ENCODE measurements around the gene NBAS. TPM values are rescaled to one million over a fixed set of nuclear protein-coding genes. Genes with fewer than 3 reads are reported as not detected.
A peak's percentile ranks its signal among the peaks of the same experiment; 100 is the strongest.

The NBAS gene
- total and polyA plus RNA-seq, 9 donors: 25.8 to 48.9 (median 43.4) TPM

GRCh38 chr2:15565392-15565791 is 4.3 kb upstream of the NBAS start:
- Histone ChIP-seq H3K27ac (no peak overlapping the region), H3K4me3 (no peak overlapping the region), H3K4me1 (ENCODE audit: insufficient read depth) (no peaks in the 10 kb centered on the region), H3K9me3 (no peaks in the 10 kb centered on the region), H3K36me3 (no peaks in the 10 kb centered on the region), H3K27me3 (no peaks in the 10 kb centered on the region)
- no peak for DNase-seq
- no peak for TF ChIP-seq EP300 (IDR thresholded peaks at IDR 0.05)
- TF ChIP-seq POLR2A (IDR thresholded peaks at IDR 0.05): no peak
- no peak for TF ChIP-seq CTCF (IDR thresholded peaks at IDR 0.05)
- WGBS, 3 donors: 83 to 88% (median 84%) methylated on average over 3 of the region's 3 CpGs
- intact Hi-C loops (cut with DNase I): no loop called here

GRCh38 chr2:15563227-15564100 is 2.3 kb upstream of the NBAS start:
- no peak overlapping the region for H3K4me3 ChIP-seq
- intact Hi-C loops (cut with DNase I): no loop called here
- no peaks in the 10 kb centered on the region for H3K36me3 ChIP-seq
- TF ChIP-seq EP300 (IDR thresholded peaks at IDR 0.05): no peak
- TF ChIP-seq POLR2A (IDR thresholded peaks at IDR 0.05): no peak
- TF ChIP-seq CTCF (IDR thresholded peaks at IDR 0.05): no peak
- H3K4me1 ChIP-seq (ENCODE audit: insufficient read depth): peaks cover 2% of the 10 kb centered on the region
- no peak overlapping the region for H3K27ac ChIP-seq
- no peak for DNase-seq
- WGBS, 3 donors: 89 to 90% (median 89%) methylated on average over 9 of the region's 9 CpGs
- H3K27me3 ChIP-seq: no peaks in the 10 kb centered on the region
- H3K9me3 ChIP-seq: no peaks in the 10 kb centered on the region

- DNase-seq: no peak
- Histone ChIP-seq H3K9me3 (no peaks in the 10 kb centered on the region), H3K4me3 (no peak overlapping the region), H3K4me1 (ENCODE audit: insufficient read depth) (peaks cover 2% of the 10 kb centered on the region), H3K36me3 (no peaks in the 10 kb centered on the region), H3K27me3 (no peaks in the 10 kb centered on the region), H3K27ac (no peak overlapping the region)
- intact Hi-C loops (cut with DNase I): no loop called here
- TF ChIP-seq EP300 (IDR thresholded peaks at IDR 0.05) (no peak), POLR2A (IDR thresholded peaks at IDR 0.05) (no peak), CTCF (IDR thresholded peaks at IDR 0.05) (no peak)
- whole genome bisulfite sequencing, 3 donors: 51 to 53% (median 51%) methylated on average over 6 of the region's 6 CpGs
Observed at GRCh38 chr2:15562354-15563031, 1.4 kb upstream of the NBAS start.

GRCh38 chr2:15561574-15562344 is 625 bp upstream of the NBAS start:
- 1 to 3% (median 3%) methylated on average over 13 of the region's 13 CpGs for WGBS, 3 donors
- no peaks in the 10 kb centered on the region for H3K27me3 ChIP-seq
- no peaks in the 10 kb centered on the region for H3K36me3 ChIP-seq
- no peaks in the 10 kb centered on the region for H3K9me3 ChIP-seq
- peak overlapping the region; percentile 71 for H3K4me3 ChIP-seq
- peak overlapping the region in 1 of 2 donors; percentile 60 for H3K27ac ChIP-seq
- intact Hi-C loops (cut with DNase I): no loop called here
- TF ChIP-seq EP300 (IDR thresholded peaks at IDR 0.05): no peak
- no peak for TF ChIP-seq CTCF (IDR thresholded peaks at IDR 0.05)
- TF ChIP-seq POLR2A (IDR thresholded peaks at IDR 0.05): no peak
- DNase-seq: peak; percentile 10 to 35 (median 23)
- H3K4me1 ChIP-seq (ENCODE audit: insufficient read depth): peaks cover 2% of the 10 kb centered on the region

Measured in ovary (tissue), 9 donors.